ENCODE data around the gene RTTN. TPM values are rescaled to one million over a fixed set of nuclear protein-coding genes. Genes with fewer than 3 reads are reported as not detected.

The RTTN gene
- polyA plus RNA-seq, 3 donors from 2014 or later, result 1.8 to 5.2 (median 2.4) TPM

DNA sequence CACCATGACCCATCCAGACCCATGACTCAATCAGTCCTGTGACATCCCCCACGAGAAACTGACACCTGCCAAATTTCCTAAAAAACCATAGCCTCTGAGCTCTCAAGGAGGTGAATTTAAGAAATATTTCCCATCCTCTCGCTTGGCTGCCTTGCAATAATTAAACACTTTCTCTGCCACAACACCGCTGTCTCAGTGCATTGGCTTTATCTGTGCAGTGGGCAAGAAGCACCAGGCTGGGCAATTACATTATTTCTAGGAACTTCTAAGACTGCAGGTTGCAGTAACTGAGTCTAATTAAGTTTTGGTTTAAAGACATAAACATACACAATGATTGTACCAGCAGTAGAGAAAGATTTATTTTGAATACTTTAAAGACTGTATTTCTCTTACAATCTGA, 22.0 kb upstream of the RTTN start:
- H3K4me3 Mint-ChIP-seq, result no peak overlapping the region
- no peaks in the 10 kb centered on the region for H3K4me1 Mint-ChIP-seq
- peaks cover 0 to 4% (median 0%) of the 10 kb centered on the region in 3 donors for H3K36me3 Mint-ChIP-seq
- H3K27me3 Mint-ChIP-seq (ENCODE audit: low read depth in 3 of 3), result peaks cover 7 to 12% (median 9%) of the 10 kb centered on the region in 3 donors
- H3K9me3 Mint-ChIP-seq, result peaks cover 5 to 26% (median 20%) of the 10 kb centered on the region in 6 donors
- no peak for DNase-seq
- H3K27ac Mint-ChIP-seq, result no peak overlapping the region

GRCh38 chr18:70221915-70222278, 16.4 kb upstream of the RTTN start:
- H3K27me3 Mint-ChIP-seq (ENCODE audit: low read depth in 3 of 3), result peaks cover 6 to 20% (median 14%) of the 10 kb centered on the region in 3 donors
- no peaks in the 10 kb centered on the region for H3K4me1 Mint-ChIP-seq
- H3K9me3 Mint-ChIP-seq, result peaks cover 0 to 5% (median 3%) of the 10 kb centered on the region in 6 donors
- no peak overlapping the region for H3K4me3 Mint-ChIP-seq
- peaks cover 0 to under 1% (median 0%) of the 10 kb centered on the region in 3 donors for H3K36me3 Mint-ChIP-seq
- no peak for DNase-seq
- H3K27ac Mint-ChIP-seq, result no peak overlapping the region

DNA sequence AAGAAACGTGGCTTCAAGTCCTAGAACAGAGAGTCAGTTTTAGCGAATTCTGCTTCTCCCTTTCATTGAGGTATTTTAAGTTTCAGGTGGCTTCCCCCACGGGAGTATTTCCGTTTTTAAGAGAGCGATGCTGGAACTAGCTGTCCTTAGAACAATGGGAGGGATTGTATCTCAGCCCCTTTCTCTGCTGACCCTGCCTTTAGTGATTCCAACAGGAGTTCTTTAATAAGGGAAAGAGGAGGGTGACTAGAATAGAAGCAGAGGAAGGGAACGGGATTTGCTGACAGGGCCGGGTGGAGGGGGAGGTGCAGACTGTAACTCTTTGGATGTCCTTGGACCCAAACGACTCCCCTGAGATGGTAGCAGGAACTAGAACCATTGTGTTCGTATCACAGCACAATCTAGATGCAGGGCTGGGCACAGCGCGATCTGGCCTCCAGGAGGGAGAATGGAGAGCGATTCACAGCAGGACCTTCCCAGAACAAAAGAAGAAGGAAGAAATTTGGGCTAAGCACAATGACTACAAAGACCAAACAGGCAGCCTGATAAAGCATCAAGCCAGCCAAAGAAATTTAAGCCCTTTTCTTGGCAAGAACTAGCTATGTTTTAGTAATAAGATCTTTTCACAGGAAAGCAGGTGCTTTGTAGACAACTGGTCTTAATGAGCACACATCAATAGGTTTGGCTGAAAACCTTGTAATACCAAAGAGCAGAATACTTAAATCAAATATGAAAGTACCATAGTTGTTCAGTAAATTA, 15.8 kb upstream of the RTTN start:
- Mint-ChIP-seq H3K36me3 (no peaks in the 10 kb centered on the region), H3K27me3 (ENCODE audit: low read depth in 3 of 3) (peaks cover 7 to 20% (median 13%) of the 10 kb centered on the region in 3 donors), H3K4me3 (no peak overlapping the region), H3K4me1 (no peaks in the 10 kb centered on the region), H3K27ac (no peak overlapping the region), H3K9me3 (no peaks in the 10 kb centered on the region)
- DNase-seq, result no peak

DNA sequence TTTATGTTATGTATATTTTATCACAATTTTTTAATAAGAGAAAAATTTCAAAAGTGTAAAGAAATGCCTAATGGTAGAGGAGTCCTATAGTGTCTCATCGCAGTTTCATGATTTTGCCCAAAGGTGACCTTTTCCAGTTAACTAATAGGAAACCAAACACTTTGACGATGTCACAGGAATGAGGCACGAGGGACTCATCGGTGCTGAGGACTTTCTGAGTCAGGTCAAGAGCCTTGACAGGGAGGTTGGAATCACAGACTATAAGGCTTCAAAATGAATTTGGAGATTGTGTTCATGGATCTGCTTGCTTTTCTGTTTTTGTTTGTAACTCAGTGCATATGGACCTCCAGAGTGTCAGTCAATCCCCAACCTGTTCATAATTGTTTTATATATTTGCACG, 15.1 kb upstream of the RTTN start:
- no peaks in the 10 kb centered on the region for H3K4me1 Mint-ChIP-seq
- no peaks in the 10 kb centered on the region for H3K9me3 Mint-ChIP-seq
- no peaks in the 10 kb centered on the region for H3K36me3 Mint-ChIP-seq
- no peak overlapping the region for H3K27ac Mint-ChIP-seq
- H3K27me3 Mint-ChIP-seq (ENCODE audit: low read depth in 3 of 3), result peaks cover 7 to 20% (median 10%) of the 10 kb centered on the region in 3 donors
- no peak for DNase-seq
- H3K4me3 Mint-ChIP-seq, result no peak overlapping the region

GRCh38 chr18:70219688-70220087, 14.2 kb upstream of the RTTN start:
- H3K27me3 Mint-ChIP-seq (ENCODE audit: low read depth in 3 of 3), result peaks cover 7 to 20% (median 10%) of the 10 kb centered on the region in 3 donors

GRCh38 chr18:70216788-70217187, 11.3 kb upstream of the RTTN start:
- H3K36me3 Mint-ChIP-seq, result no peaks in the 10 kb centered on the region
- H3K4me3 Mint-ChIP-seq, result no peak overlapping the region
- peaks cover 5 to 25% (median 9%) of the 10 kb centered on the region in 3 donors for H3K27me3 Mint-ChIP-seq (ENCODE audit: low read depth in 3 of 3)

More at GRCh38 chr18:70219688-70220087, 14.2 kb upstream of the RTTN start:
- H3K27ac Mint-ChIP-seq, result no peak overlapping the region
- no peaks in the 10 kb centered on the region for H3K36me3 Mint-ChIP-seq
- no peaks in the 10 kb centered on the region for H3K4me1 Mint-ChIP-seq
- no peak for DNase-seq
- no peak overlapping the region for H3K4me3 Mint-ChIP-seq
- H3K9me3 Mint-ChIP-seq, result no peaks in the 10 kb centered on the region

GRCh38 chr18:70207181-70207580, 1.7 kb upstream of the RTTN start:
- Mint-ChIP-seq H3K27me3 (ENCODE audit: low read depth in 3 of 3) (peaks cover 10 to 18% (median 12%) of the 10 kb centered on the region in 3 donors), H3K9me3 (no peaks in the 10 kb centered on the region), H3K4me3 (peak overlapping the region in 3 of 5 donors; percentile 7 to 98 (median 96)), H3K27ac (no peak overlapping the region), H3K4me1 (peaks cover 22 to 42% of the 10 kb centered on the region in 2 donors), H3K36me3 (peaks cover 2 to 4% (median 3%) of the 10 kb centered on the region in 3 donors)
- no peak for DNase-seq

More at GRCh38 chr18:70216788-70217187, 11.3 kb upstream of the RTTN start:
- H3K9me3 Mint-ChIP-seq, result no peaks in the 10 kb centered on the region
- DNase-seq, result no peak
- no peak overlapping the region for H3K27ac Mint-ChIP-seq
- H3K4me1 Mint-ChIP-seq, result no peaks in the 10 kb centered on the region

- Mint-ChIP-seq H3K4me3 (no peak overlapping the region), H3K27me3 (ENCODE audit: low read depth in 3 of 3) (peaks cover 2 to 3% (median 3%) of the 10 kb centered on the region in 3 donors), H3K9me3 (no peaks in the 10 kb centered on the region), H3K36me3 (peaks cover 13 to 49% (median 15%) of the 10 kb centered on the region in 3 donors), H3K4me1 (peaks cover 12 to 27% of the 10 kb centered on the region in 2 donors), H3K27ac (no peak overlapping the region)
- DNase-seq, result no peak
Observed at GRCh38 chr18:70200286-70200685, 5.2 kb downstream of the RTTN start.

DNA sequence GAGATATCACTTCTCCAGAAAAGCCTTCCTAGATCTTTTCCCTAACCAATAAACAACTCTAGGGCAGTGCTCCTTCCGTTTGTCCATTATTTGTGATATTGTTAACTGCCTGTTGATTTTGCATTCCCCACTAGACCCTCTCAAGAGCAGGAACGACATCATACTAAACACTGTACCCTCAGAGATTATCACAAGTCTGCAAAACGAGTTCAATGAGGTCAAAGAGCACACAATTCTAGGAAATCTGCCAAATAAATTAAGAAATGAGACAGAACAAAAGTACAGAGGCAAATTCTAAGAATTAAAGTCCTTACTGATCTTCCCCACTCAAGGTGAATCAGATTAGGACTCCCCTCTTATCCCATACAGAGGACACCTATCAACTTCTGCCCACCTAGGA, 7.6 kb downstream of the RTTN start:
- Mint-ChIP-seq H3K27me3 (ENCODE audit: low read depth in 3 of 3) (no peaks in the 10 kb centered on the region), H3K9me3 (no peaks in the 10 kb centered on the region), H3K4me3 (no peak overlapping the region), H3K27ac (no peak overlapping the region), H3K36me3 (peaks cover 14 to 60% (median 23%) of the 10 kb centered on the region in 3 donors), H3K4me1 (peaks cover 0 to 7% of the 10 kb centered on the region in 2 donors)
- DNase-seq, result no peak

DNA sequence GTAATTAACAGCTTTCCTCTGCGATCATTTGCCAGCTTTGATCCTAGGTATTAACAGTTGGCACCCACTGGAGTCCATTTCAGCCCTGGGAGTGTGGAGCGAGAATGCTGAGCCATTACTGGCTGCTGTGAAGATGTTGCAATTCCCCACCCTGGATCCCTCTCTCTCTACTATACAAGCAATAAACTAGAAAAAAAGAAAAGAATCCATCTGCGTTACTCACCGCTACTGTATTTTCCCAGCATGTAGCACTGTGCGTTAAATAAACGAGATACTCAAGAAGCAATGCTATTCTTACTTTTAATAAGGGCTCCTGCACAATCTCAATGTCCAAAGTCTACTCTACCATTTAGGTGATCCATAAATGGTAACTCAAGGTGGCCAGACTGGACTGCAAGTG, 8.5 kb downstream of the RTTN start:
- H3K36me3 Mint-ChIP-seq, result peaks cover 11 to 59% (median 19%) of the 10 kb centered on the region in 3 donors
- H3K27me3 Mint-ChIP-seq (ENCODE audit: low read depth in 3 of 3), result no peaks in the 10 kb centered on the region
- peaks cover 0 to under 1% of the 10 kb centered on the region in 2 donors for H3K4me1 Mint-ChIP-seq
- H3K9me3 Mint-ChIP-seq, result no peaks in the 10 kb centered on the region
- no peak overlapping the region for H3K27ac Mint-ChIP-seq
- H3K4me3 Mint-ChIP-seq, result no peak overlapping the region
- no peak for DNase-seq

GRCh38 chr18:70195852-70196434, 9.5 kb downstream of the RTTN start:
- H3K4me3 Mint-ChIP-seq, result no peak overlapping the region

GRCh38 chr18:70195014-70195614, 10.4 kb downstream of the RTTN start:
- Mint-ChIP-seq H3K27me3 (ENCODE audit: low read depth in 3 of 3) (no peaks in the 10 kb centered on the region), H3K9me3 (no peaks in the 10 kb centered on the region), H3K36me3 (peaks cover 9 to 58% (median 18%) of the 10 kb centered on the region in 3 donors), H3K4me1 (no peaks in the 10 kb centered on the region), H3K4me3 (no peak overlapping the region), H3K27ac (no peak overlapping the region)
- DNase-seq, result no peak

More at GRCh38 chr18:70195852-70196434, 9.5 kb downstream of the RTTN start:
- Mint-ChIP-seq H3K27me3 (ENCODE audit: low read depth in 3 of 3) (no peaks in the 10 kb centered on the region), H3K27ac (no peak overlapping the region), H3K9me3 (no peaks in the 10 kb centered on the region), H3K36me3 (peaks cover 13 to 57% (median 20%) of the 10 kb centered on the region in 3 donors), H3K4me1 (no peaks in the 10 kb centered on the region)
- peak in 2 of 3 donors; percentile 6 to 14 for DNase-seq

GRCh38 chr18:70194227-70194890, 11.1 kb downstream of the RTTN start:
- Mint-ChIP-seq H3K4me3 (no peak overlapping the region), H3K9me3 (no peaks in the 10 kb centered on the region), H3K27me3 (ENCODE audit: low read depth in 3 of 3) (peaks cover 0 to 1% (median 0%) of the 10 kb centered on the region in 3 donors), H3K4me1 (no peaks in the 10 kb centered on the region), H3K36me3 (peaks cover 11 to 55% (median 18%) of the 10 kb centered on the region in 3 donors), H3K27ac (no peak overlapping the region)
- no peak for DNase-seq

All from immature natural killer cell (primary cell).